Adrenal gland (tissue), 12 donors: ENCODE data around the gene PDZRN3. TPM values are rescaled to one million over a fixed set of nuclear protein-coding genes. Genes with fewer than 3 reads are reported as not detected.
A peak's percentile ranks its signal among the peaks of the same experiment; 100 is the strongest.

ENCODE experiments used
- DNase-seq, 7 donors: peaks; one replicate each; pipeline ENCODE4 v3.0.0-alpha.2; 2019 to 2020
- H3K27ac ChIP-seq, 5 donors: fragments of 200-600 bp; sonication (generic) in 4 of 5; 1 replicate in 3 of 5; 2 replicates in 2 of 5; pipeline versions ENCODE4 v1.5.1 to v1.8.0; 2016 to 2020; ENCODE audit warnings: mild to moderate bottlenecking in 1 of 5
- H3K27me3 ChIP-seq: fragments of 200-600 bp; 2 replicates; pipeline ENCODE4 v1.8.0; 2021
- H3K36me3 ChIP-seq, 2 donors: fragments of 200-600 bp; replicated peaks in 1 of 2; 1 replicate in 1 of 2; 2 replicates in 1 of 2; pipeline versions ENCODE4 v1.5.1 to v1.8.0; 2018 to 2022
- H3K4me1 ChIP-seq, 2 donors: fragments of 200-600 bp; replicated peaks in 1 of 2; 1 replicate in 1 of 2; 2 replicates in 1 of 2; pipeline versions ENCODE4 v1.5.1 to v1.8.0; 2018 to 2021
- H3K4me3 ChIP-seq, 4 donors: fragments of 200-600 bp; sonication (generic) in 3 of 4; one replicate each; pipeline ENCODE4 v1.5.1; 2016 to 2018
- H3K9me3 ChIP-seq, 3 donors: fragments of 200-600 bp; sonication (generic) in 1 of 3; replicated peaks in 1 of 3; 1 replicate in 2 of 3; 2 replicates in 1 of 3; pipeline versions ENCODE4 v1.5.1 to v1.8.0; 2016 to 2021
- CTCF ChIP-seq, 6 experiments: fragments of 450-650 bp in 4 of 6; fragments of 200-600 bp in 2 of 6; sonication (generic) in 1 of 6; IDR thresholded peaks; 1 replicate in 5 of 6; 2 replicates in 1 of 6; pipeline versions ENCODE4 v1.5.1 to v1.8.0; 2016 to 2021; ENCODE audit warnings: antibody characterized with exemption in 6 of 6, mild to moderate bottlenecking in 2 of 6, moderate library complexity in 1 of 6
- POLR2A ChIP-seq, 2 donors: fragments of 450-650 bp; IDR thresholded peaks; one replicate each; pipeline ENCODE4 v1.6.1; 2017; ENCODE audit warnings: antibody characterized with exemption in 2 of 2, mild to moderate bottlenecking in 2 of 2, moderate library complexity in 1 of 2
- WGBS, 4 donors: extraction: QIAGEN DNeasy Blood & Tissue Kit in 2 of 4; methylation state at CpG; one replicate each; pipeline versions ENCODE4 v1.1.5 to v1.1.7; 2013 to 2017; 5-methylcytosine and 5-hydroxymethylcytosine counted together
- intact Hi-C, 2 donors: fragments of 100-400 bp; cut with DNase I; formaldehyde crosslinking; loops; one replicate each; pipeline versions ENCODE4 v1.14.1 to v1.15.0; 2022 to 2023
- polyA plus RNA-seq, 3 donors: library from polyadenylated mRNA; stranded (reverse); fragments of 200-250 nt in 2 of 3; fragments of 350-450 nt in 1 of 3; fragmentation: Illumina TruSeq in 1 of 3; extraction: RNeasy Lipid Tissue Mini Kit (QIAGEN cat#74804) in 1 of 3; gene quantifications; one replicate each; pipeline ENCODE4 v1.2.3, GENCODE V29; 2013 to 2014
- total RNA-seq, 9 donors: library from RNA; depleted of rRNA in 4 of 9; stranded (reverse); fragments of >200 nt in 4 of 9; fragments of 120-200 nt in 1 of 9; fragmentation: NEBNext Ultra II Directional in 1 of 9; extraction: Animal tissue kit (Norgen Biotek cat#: 25700) in 1 of 9; gene quantifications; one replicate each; pipeline versions ENCODE4 v1.1.0 to v1.2.4, GENCODE V29; 2013 to 2023
- donor health status: healthy with polysubstance abuse.
- donor health status: Bipolar disorder and iron deficiency.
- donor health status: DM: yes; HTN: yes; CAD: no.
- donor health status: DM: no; HTN: no; CAD: no.
- donor health status: DM: no; HTN: no; CAD: no.
- donor health status: DM: yes; HTN: yes; CAD: no.

Gene PDZRN3
- total and polyA plus RNA-seq, 12 donors, result 11.5 to 126 (median 64.1) TPM

- H3K36me3 ChIP-seq, result no peaks in the 10 kb centered on the region
- intact Hi-C loops, result no loop called here
- 37 to 50% (median 43%) methylated on average over 4 of the region's 4 CpGs for WGBS, 4 donors
- H3K4me3 ChIP-seq, result no peak overlapping the region
- peaks cover 6 to 21% of the 10 kb centered on the region in 2 donors for H3K4me1 ChIP-seq
- H3K9me3 ChIP-seq, result no peaks in the 10 kb centered on the region
- H3K27me3 ChIP-seq, result no peaks in the 10 kb centered on the region
- peak in 6 of 7 donors; percentile 28 to 69 (median 42) for DNase-seq
- H3K27ac ChIP-seq, result no peak overlapping the region
- TF ChIP-seq POLR2A (IDR thresholded peaks at IDR 0.05) (no peak), CTCF (IDR thresholded peaks at IDR 0.05) (no peak)
Measured at GRCh38 chr3:73461547-73461946, 163.2 kb downstream of the PDZRN3 start.

GRCh38 chr3:73459711-73460110 is 165.0 kb downstream of the PDZRN3 start:
- DNase-seq, result no peak
- TF ChIP-seq POLR2A (IDR thresholded peaks at IDR 0.05), result no peak
- TF ChIP-seq CTCF (IDR thresholded peaks at IDR 0.05), result no peak
- intact Hi-C loops, result loop anchor here in 1 of 2 donors (5.0 kb wide), 1 partner anchor 43 kb away; no protein-coding TSS in a partner anchor
- Histone ChIP-seq H3K27me3 (no peaks in the 10 kb centered on the region), H3K36me3 (no peaks in the 10 kb centered on the region), H3K9me3 (no peaks in the 10 kb centered on the region), H3K27ac (no peak overlapping the region), H3K4me3 (no peak overlapping the region), H3K4me1 (peaks cover 6 to 33% of the 10 kb centered on the region in 2 donors)
- 91 to 96% (median 93%) methylated on average over 2 of the region's 2 CpGs for WGBS, 4 donors

- peaks cover 0 to 21% of the 10 kb centered on the region in 2 donors for H3K4me1 ChIP-seq
- H3K4me3 ChIP-seq, result no peak overlapping the region
- H3K27me3 ChIP-seq, result no peaks in the 10 kb centered on the region
- 53 to 63% (median 57%) methylated on average over 4 of the region's 4 CpGs for WGBS, 4 donors
- H3K27ac ChIP-seq, result peak overlapping the region in 1 of 5 donors; percentile 2
- no peaks in the 10 kb centered on the region for H3K36me3 ChIP-seq
- DNase-seq, result no peak
- H3K9me3 ChIP-seq, result no peaks in the 10 kb centered on the region
- TF ChIP-seq POLR2A (IDR thresholded peaks at IDR 0.05) (no peak), CTCF (IDR thresholded peaks at IDR 0.05) (no peak)
- intact Hi-C loops, result no loop called here
Measured at GRCh38 chr3:73453666-73454065, 171.1 kb downstream of the PDZRN3 start.

GRCh38 chr3:73452729-73453128 is 172.0 kb downstream of the PDZRN3 start:
- peaks cover 0 to 21% of the 10 kb centered on the region in 2 donors for H3K4me1 ChIP-seq
- H3K27ac ChIP-seq, result no peak overlapping the region
- no peaks in the 10 kb centered on the region for H3K27me3 ChIP-seq
- H3K9me3 ChIP-seq, result no peaks in the 10 kb centered on the region
- no peak for DNase-seq
- TF ChIP-seq CTCF (IDR thresholded peaks at IDR 0.05), result no peak
- no peaks in the 10 kb centered on the region for H3K36me3 ChIP-seq
- 88 to 90% (median 90%) methylated on average over 3 of the region's 3 CpGs for WGBS, 4 donors
- intact Hi-C loops, result no loop called here
- no peak overlapping the region for H3K4me3 ChIP-seq
